NCI-H345 treated with DMSO at 0.1 percent for 48 hours (cell line): ENCODE data around the gene NFIB.

Experiments used
- DNase-seq: peaks from one replicate; lab custom pipeline; 2025; ENCODE audit not compliant: unreplicated experiment; lab: John Stamatoyannopoulos, UW

Gene NFIB

GRCh38 chr9:14281136-14281795 lies 32.7 kb downstream of the NFIB start:
- DNase-seq = no peak

GRCh38 chr9:14279671-14280070 lies 34.3 kb downstream of the NFIB start:
- no peak for DNase-seq

- DNase-seq = no peak
Measured at GRCh38 chr9:14278291-14278721, 35.6 kb downstream of the NFIB start.

- no peak for DNase-seq
Measured at GRCh38 chr9:14277761-14278160, 36.2 kb downstream of the NFIB start.

GRCh38 chr9:14277244-14277643 lies 36.7 kb downstream of the NFIB start:
- DNase-seq = no peak

GRCh38 chr9:14275331-14275730 lies 38.6 kb downstream of the NFIB start:
- no peak for DNase-seq

GRCh38 chr9:14273696-14274121 lies 40.2 kb downstream of the NFIB start:
- DNase-seq = no peak

- DNase-seq = no peak
Measured at GRCh38 chr9:14272927-14273528, 40.9 kb downstream of the NFIB start.

- DNase-seq = peak; percentile 41
Measured at GRCh38 chr9:14271093-14271673, 42.8 kb downstream of the NFIB start.

- no peak for DNase-seq
Measured at GRCh38 chr9:14270358-14271092, 43.4 kb downstream of the NFIB start.

- DNase-seq = no peak
Measured at GRCh38 chr9:14269916-14270315, 44.0 kb downstream of the NFIB start.

GRCh38 chr9:14263707-14264483 lies 50.0 kb downstream of the NFIB start:
- no peak for DNase-seq

GRCh38 chr9:14262827-14263226 lies 51.1 kb downstream of the NFIB start:
- DNase-seq = no peak

GRCh38 chr9:14261616-14262015 lies 52.3 kb downstream of the NFIB start:
- no peak for DNase-seq

GRCh38 chr9:14260101-14260500 lies 53.8 kb downstream of the NFIB start:
- no peak for DNase-seq

GRCh38 chr9:14258660-14259239 lies 55.2 kb downstream of the NFIB start:
- no peak for DNase-seq

- no peak for DNase-seq
Measured at GRCh38 chr9:14258156-14258555, 55.8 kb downstream of the NFIB start.

- DNase-seq = no peak
Measured at GRCh38 chr9:14256588-14256987, 57.4 kb downstream of the NFIB start.

- DNase-seq = no peak
Measured at GRCh38 chr9:14251154-14252071, 62.5 kb downstream of the NFIB start.

- no peak for DNase-seq
Measured at GRCh38 chr9:14250794-14251153, 63.2 kb downstream of the NFIB start.
